PC-3 (cell line): ENCODE data around the gene TRIM64C. TPM values are rescaled to one million over a fixed set of nuclear protein-coding genes. Genes with fewer than 3 reads are reported as not detected.

ENCODE experiments used
- total RNA-seq: library from RNA; depleted of rRNA; stranded (reverse); fragments of >200 nt; gene quantifications from 2 replicates; pipeline ENCODE4 v1.2.3, GENCODE V29; 2014; rRNA removed

Gene TRIM64C
- total RNA-seq, 1 experiment from 2014 or later = not detected

Other genes starting within 250 kb of the TRIM64C start
- gene TRIM51G, start 75.2 kb downstream of the TRIM64C start, total RNA-seq = not detected in 2 replicates
- not detected in 2 replicates for gene TRIM49B, start 30.3 kb downstream of the TRIM64C start, total RNA-seq
- 0.58 TPM in 1 of 2 replicates, not detected in the other for gene FOLH1, start 149.5 kb upstream of the TRIM64C start, total RNA-seq